NCI-H1105 treated with DMSO at 0.1 percent for 48 hours (cell line): Measurements from ENCODE around the gene CD300LF.

Experiments used
- DNase-seq: peaks from one replicate; lab custom pipeline; 2025; lab: John Stamatoyannopoulos, UW

Gene CD300LF

DNA sequence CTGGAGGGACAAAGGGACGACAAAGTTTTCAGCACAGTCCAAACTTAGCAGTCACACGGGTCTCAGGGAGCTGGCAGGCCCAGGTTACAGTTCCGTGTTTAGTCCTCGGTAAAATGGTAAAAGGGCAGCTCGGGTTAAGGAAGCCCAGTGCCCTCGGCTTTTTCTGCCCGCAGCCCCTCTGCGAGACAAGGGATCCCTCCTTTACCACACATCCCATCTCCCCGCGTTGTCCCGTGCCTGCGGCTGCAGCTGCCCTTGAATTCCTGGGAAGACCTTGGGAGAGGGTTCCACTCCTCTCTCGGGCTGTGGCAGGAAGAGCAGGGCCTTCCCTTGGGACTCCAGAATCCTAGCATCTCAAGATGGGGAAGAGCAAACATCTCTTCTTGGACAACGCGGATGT lies 17.1 kb upstream of the CD300LF start:
- no peak for DNase-seq

DNA sequence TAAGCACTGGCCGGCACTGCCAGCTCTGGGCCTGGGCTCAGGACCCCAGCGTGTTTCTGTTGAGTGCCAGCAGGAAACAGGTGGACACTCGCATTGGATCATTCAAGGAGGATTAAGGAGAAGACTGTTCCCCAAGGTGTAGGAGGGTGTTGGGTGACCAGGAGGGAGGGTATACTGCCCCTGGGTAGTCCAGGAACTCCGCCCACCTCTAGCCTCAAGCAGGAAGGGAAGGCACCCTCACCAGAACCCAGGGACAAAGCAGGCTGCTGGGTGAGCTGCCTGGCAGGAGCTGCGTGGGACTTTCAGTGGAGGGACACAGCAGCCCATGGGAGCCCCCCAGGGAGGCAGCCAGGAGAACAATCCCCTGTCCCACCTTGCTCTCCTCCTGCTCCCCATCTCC lies 16.6 kb upstream of the CD300LF start:
- no peak for DNase-seq

DNA sequence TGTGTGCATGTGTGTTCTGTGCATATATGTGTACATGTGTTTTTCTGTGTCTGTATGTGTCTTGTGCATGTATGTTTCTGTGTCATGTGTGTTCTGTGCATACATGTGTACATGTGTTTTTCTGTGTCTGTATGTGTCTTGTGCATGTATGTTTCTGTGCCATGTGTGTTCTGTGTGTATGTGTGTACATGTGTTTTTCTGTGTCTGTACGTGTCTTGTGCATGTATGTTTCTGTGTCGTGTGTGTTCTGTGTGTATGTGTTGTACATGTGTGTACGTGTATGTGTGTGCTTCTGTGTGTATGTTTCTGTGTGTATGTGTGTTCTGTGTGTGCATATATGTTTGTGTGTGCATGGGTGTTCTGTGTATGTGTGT lies 16.0 kb upstream of the CD300LF start:
- no peak for DNase-seq

DNA sequence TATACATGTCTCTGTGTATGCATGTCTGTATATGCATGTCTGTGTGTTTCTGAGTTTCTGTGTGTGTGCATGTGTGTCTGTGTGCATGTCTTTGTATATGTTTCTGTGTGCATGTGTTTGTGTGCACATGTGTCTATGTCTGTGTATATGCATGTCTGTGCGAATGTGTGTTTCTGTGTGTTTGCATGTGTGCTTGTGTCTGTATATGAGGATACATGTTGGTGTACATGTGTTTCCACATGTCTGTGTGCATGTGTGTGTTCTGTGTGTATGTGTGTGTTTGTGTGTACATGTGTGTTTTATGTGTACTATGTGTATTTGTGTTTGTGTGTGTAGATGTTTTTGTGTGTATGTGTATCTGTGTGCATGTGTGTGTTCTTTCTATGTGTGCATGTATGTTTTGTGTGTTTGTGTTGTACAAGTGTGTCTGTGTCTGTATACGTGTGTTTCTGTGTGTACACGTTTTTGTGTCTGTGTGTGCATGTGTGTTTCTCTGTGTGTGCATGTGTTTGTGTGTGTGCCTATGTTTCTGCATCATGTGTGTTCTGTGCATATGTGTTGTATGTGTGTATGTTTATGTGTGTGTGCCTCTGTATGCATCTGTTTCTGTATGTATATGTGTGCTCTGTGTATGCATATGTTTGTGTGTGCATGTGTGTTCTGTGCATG lies 15.4 kb upstream of the CD300LF start:
- no peak for DNase-seq

DNA sequence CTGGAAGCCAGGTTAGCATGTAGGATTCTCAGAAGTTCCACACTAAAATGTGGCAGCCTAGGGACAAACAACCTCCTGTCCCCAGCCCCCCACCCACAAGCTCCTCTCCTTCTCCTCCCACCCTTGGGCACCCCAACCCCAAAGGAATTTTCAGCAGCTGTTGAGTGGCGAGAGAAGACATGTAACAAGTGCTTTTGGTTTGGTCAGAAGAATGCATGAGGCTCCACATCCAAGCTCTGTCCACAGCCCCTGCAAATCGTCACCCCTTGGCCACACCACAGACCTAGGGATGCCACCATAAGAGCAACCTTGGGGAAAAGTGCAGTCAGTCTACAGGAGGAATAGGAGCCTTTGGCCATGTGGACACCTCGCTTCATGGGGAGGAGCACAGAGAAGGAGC lies 12.4 kb upstream of the CD300LF start:
- DNase-seq, result no peak

DNA sequence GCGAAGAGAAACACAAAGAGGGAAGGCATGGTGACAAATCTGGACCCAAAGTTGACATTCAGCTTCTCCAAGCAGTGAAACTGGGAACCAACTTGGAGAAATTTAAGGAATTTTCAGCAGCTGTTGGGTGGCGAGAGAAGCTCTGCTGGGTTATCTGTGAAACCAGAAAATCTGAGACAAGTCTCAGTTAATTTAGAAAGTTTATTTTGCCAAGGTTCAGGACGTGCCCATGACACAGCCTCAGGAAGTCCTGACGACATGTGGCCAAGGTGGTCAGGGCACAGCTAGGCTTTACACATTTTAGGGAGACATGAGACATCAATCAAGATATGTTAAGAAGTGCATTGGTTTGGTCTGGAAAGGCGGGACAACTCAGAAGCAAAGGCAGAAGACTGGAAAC lies 11.2 kb upstream of the CD300LF start:
- no peak for DNase-seq

DNA sequence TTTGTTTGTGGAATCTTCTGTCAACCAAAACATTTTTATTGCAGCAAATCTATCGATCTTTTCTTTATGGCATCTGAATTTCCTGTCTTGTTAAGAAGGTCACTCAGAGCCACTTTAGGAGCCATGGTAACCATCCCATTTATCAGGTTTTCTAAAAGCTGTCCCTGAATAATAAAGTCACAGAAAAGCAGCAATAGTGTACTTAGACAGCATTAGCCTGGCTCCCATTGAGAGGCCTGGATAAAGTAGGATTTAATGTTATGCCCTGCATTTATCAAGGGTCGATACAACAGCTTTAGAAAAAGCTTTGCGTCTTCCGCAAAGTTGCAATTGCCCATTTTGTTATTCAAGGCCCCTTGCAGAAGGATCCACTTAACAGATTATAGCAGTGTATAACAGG lies 10.1 kb upstream of the CD300LF start:
- no peak for DNase-seq

DNA sequence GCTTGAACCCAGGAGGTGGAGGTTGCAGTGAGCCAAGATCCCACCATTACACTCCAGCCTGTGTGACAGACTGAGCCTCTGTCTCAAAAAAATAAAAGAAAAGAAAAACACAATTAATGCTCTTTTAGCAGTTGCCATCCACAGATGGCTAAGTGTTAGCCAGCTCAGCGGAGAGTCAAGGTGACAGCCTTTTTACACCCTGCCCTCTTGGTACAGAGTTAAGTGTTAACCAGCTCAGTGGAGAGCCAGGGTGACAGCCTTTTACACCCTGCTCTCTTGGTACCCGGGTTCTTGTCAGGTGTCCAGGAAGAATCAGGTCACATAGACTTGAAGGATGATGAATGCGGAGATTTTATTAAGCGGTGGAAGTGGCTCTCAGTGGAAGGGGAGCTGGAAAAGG lies 7.8 kb upstream of the CD300LF start:
- no peak for DNase-seq

DNA sequence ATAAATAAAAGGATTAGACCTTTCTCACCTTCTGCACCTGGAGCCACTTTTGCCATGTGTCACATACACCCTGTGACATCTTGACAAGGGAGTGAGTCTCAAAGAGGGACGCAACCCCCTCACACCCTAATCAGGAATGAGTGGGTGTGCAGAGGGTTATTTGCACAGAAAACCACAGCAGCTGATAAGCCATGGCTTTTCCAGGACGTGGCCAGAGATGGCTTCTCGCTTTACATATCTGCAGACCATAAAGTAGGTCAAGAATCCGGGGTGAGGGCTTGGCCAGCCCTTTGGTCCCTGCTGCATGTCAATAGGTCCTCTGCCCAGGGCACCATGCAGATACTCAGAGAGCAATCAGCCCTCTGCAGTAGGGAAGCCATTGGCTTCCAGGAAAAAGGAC lies 2.4 kb upstream of the CD300LF start:
- no peak for DNase-seq

DNA sequence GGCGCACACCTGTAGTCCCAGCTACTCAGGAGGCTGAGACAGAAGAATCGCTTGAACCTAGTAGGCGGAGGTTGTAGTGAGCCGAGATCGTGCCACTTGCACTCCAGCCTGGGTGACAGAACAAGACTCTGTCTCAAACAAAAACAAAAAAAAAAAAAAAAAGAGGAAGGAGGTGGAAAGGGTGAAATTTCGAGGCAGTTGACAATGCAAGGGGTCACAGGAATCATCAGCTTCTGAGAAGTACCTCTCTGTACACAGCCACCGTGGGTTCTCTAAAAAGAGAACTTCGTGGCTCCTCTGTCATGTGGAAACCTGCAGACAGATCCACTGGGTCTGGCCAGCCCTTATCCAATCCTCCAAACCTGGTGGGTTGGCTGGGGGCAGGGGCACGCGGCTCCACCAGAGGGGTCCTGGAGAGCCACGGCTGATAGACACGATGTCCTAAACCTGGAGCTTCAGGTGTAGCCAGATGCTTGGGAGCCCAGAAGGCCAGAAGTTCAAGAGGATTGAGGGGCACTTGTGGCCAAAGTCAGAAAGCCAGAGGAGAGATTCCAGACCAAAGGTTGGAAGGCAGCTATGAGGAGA lies 540 bp upstream of the CD300LF start:
- no peak for DNase-seq

DNA sequence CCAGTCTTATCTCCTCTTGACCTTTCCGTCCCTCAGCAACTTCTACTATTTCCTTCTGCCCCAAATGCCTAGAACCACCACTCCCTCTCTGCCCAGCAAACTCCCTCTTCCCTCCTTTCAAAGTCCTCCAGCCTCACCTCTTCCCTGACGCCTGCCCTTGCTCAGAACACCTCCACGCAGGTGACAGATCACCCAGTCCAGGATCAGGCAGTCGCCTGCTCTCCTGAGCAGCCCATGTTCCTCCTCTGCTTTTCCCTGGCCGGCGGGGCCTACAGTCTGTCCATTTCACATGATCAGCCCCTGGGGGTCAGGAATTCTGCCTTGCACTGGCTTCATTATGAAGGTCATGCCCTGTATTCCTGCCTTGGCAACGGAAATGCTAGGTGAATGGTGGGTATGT lies 422 bp downstream of the CD300LF start:
- DNase-seq, result no peak

DNA sequence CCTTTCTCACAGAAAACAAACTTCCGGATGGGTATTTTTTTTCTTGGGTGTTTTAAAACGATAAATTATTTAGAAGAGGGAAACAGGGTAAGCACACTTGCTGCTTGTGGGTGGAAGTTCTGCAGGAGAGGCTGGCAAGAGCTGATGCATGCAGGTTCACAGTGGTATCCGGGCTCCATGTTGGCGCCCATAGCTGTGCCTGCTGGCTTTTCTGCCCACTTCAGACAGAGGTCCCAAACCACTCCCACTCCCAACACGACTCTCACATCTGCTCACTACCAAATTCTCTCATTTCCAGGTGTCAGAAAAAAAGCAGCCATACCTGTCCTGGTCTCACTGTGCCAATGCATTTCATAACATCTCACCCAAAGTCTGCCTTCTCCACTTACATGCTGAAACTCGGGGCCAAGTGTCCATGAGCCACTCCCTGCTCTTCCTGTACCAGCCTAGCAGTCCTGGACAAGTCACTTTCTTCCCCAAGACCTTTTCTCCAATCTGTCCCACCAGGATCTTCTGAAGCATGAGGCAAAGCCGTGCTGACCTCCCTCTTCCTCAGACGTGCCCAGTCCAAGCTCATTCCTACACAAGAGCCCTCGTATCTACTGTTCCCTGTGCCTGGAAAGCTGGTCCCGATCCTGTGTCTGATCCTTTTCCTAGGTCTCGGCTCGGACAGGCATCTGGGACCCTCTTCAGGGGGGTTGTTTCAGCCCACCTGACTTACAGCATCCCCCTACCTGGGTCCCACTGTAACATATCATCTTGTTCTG lies 1.5 kb downstream of the CD300LF start:
- no peak for DNase-seq

DNA sequence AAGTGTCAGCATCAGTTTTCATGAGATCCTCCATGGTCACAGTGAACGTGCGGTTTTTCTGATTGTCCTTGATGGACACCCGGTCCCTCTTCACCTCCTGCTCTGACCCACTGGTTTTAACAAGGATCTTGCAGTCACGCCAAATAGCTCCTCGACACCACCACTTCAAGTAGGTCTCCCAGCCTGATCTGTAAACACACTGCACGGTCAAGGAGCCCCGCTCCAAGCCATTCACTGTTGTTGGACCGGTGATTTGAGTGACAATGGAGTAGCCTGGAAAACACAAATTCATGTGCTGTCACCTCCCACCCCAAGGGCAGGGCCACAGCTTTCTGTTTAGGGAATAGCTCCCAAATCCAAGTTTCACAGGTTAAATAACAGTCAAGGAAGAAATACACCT lies 8.2 kb downstream of the CD300LF start:
- DNase-seq, result no peak

DNA sequence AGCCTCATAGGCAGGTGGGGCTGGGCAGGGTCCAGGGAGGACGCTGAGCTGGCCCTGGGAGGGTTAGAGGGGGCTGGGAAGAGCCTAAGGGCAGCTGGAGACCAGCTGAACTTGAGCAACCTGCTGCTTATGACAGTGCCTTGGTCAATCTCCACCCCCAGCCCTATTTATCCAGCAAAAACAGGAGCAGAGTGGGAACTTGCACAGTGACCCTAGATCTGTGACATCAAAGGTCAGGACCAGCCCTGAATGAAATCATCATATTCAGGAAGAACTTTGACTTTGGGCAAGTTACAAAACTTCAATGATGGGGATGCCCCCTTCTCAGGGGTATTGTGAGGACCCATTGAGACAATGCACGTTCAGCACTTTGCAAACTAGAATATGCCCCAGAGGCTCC lies 9.4 kb downstream of the CD300LF start:
- DNase-seq, result no peak

DNA sequence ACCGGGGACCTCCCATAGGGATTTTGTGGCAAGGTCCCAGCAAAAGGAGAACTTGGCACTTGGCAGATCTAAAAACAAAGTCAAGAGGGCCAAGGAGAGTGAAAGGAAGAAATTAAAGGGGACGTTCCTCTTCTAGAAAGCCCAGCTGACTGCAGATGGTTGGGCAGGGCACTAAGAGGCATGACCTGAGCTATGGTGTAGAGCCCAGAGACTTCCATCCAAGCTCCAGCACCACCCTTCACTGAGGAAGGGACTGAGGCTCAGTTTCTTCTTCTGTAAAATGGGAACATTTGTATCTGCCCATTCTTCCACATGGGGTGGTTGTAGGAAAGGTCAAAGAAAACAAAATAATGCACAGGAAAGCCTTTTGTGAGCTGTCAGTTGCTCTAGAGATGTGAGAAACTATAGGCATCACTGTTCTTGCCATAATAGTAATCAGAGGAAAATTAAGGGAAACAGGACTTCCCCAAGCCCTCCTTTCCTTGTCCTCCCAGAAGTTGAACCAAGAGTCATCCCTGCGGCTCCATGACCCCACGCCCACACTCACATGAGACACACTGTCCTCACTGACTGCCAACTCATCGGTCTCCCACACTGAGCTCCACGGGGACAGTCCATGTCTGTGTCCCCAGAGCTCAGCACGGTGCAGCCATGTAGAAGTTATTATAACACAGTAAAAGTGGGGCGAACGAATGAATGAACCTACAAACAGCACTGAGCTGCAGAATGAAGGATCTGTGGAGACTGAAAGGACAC lies 10.4 kb downstream of the CD300LF start:
- DNase-seq, result no peak

DNA sequence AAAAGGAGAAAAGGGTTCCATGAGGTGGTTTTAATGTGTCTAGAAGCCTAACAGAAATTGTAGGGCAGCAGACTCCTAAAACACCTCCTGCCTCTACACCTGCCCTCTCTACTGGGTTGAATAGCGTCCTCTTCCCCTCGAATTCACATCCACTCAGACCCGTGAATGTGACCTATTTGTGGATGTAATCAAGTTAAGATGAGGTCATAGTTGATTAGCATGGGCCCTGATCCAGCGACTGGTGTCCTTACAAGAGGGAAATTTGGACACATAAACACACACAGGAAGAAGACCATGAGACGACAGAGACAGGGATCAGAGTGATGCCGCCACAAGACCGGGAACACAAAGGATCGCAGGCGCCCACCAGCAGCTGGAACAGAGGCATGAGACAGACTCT lies 13.5 kb downstream of the CD300LF start:
- DNase-seq, result no peak

DNA sequence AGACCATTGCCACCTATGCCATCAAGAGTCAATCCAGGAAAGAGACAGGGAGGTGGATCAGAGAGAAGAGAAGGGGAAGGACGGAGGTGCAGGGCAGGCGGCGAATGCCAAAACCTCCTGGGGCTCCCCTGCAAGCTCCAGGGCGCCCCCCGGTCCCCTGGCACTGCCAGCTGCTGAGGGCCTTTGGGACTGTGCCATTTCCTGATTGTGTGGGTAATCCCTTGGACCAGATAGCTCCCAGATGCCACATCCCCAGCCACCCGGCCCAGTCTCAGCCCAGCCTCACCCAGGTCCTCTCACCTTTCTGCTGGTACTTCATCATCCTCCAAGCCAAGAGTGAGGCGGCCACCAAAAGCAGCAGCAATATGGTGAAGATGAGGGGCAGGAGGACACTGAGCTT lies 14.7 kb downstream of the CD300LF start:
- DNase-seq, result no peak

DNA sequence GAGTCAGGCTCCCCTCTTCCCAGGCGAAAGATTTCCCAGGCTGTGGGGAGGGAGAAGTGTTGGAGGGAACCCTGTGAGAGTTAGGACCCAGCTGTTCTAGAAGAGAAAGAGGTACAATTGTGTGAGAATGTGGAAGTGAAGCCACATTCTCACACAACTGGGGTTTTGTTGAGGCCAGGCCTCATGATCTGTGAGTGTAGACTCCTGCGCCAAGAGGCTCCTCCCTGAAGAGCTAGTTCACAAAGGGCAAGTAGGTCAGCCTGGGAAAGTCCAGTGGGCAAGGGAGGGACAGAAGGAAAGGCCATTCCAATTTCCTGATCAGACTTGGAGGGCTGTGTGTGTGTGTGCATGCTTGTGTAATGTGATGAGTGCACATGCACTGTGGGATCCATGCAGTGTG lies 15.2 kb downstream of the CD300LF start:
- no peak for DNase-seq

DNA sequence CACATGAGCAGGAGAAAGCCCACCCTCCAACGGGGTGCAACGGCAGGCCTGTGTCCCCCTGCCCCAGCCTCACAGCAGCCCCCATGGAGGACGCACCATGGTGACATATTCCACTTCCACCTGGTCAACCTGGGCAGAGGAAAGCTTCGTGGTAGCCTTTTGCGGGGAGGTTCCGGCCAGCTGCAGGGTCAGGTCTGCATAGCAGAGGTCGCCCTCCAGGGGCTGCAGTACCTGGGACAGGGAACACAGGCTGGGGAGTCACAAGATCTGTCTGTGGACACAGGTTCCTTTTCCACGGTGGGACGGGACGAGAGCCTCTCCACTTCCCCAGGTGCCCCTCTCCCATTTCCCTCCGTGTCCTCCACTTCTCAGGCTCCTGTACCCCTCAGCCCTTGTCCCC lies 17.1 kb downstream of the CD300LF start:
- no peak for DNase-seq

DNA sequence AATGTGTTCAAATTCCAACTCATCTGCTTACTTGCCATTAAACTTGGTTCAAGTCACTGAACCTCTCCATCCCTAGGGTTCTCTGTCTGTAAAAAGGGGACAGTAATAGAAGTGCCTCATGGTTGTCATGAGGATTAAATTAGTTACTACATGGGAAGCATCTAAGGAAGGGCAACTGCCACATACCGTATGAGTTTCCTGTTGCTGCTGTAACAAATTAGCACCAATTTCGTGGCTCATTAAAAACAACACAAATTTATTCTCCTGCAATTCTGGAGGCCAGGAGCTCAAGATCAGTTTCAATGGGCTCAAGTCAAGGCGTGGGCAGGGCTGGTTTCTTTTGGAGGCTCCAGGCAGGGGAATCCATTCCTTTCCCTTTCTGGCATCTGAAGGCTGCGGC lies 18.6 kb downstream of the CD300LF start:
- no peak for DNase-seq

DNA sequence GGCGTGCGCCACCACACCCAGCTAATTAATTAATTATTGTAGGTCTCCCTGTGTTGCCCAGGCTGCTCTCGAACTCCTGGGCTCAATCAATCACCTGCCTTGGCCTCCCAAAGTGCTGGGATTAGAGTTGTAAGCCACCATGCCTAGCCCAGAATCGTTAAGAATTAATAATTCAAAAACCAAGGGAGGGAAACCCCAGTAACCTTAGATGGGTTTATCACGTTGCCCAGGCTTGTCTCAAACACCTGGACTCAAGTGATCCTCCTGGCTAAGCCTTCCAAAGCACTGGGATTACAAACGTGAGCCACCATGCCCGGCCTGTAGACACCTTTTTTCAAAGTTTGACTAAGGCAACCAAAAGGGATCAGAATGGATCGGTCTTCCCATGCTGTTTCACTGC lies 21.6 kb downstream of the CD300LF start:
- DNase-seq, result no peak

DNA sequence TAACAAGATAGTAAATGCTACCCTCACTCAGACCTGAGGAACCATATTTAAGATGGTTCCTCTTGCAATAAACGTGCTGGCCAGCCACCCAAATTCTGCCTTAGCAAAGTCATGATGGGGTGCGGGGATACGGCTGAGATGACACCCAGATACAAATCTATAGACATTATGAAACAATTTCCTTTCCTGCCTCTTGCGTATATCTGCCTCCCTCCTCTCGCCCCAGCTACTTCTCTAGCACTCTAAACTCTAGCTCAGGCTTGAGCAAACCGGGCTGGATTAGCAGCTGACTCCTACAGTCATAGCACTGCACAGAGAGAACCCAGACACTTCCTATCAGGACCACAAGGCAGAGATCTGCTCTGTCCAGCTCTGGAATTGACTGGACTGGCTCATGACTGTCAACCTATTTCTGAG lies 22.3 kb downstream of the CD300LF start:
- DNase-seq, result no peak

DNA sequence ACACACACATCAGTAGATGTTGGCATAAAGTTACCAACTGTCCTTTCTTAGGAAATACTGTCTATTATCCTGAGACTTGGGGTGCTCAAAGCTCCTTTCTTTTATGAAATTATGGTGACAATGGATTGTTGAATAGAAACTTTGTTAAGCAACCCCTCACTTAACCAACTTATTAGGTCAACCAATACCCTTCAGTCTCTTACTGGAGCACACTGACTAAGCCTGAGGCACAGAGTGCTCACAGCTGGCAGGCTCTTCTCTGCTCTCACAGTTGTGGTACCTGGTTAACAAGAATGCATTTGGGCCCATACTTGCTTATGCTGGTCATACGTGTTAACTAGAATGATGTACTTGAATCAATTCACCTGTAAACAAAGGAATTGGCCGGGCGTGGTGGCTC lies 24.8 kb downstream of the CD300LF start:
- no peak for DNase-seq
